GM19467 (cell line): ENCODE results near the gene TRPC4.

ENCODE experiments used
- ATAC-seq: cut with Tn5 transposase; IDR thresholded peaks from one replicate; pipeline ENCODE4 v1.9.1; 2021; ENCODE audit warnings: mild to moderate bottlenecking, moderate library complexity; ENCODE audit not compliant: unreplicated experiment

The TRPC4 gene

GRCh38 chr13:37735293-37735692 is 134.3 kb downstream of the TRPC4 start:
- ATAC-seq, result no peak

- ATAC-seq, result no peak
These were observed 139.7 kb downstream of the TRPC4 start for GRCh38 chr13:37729876-37730275.

- no peak for ATAC-seq
These were observed 153.0 kb downstream of the TRPC4 start for GRCh38 chr13:37716420-37717195.

GRCh38 chr13:37715606-37716015 is 154.0 kb downstream of the TRPC4 start:
- ATAC-seq, result no peak

- ATAC-seq, result no peak
These were observed 160.3 kb downstream of the TRPC4 start for GRCh38 chr13:37709318-37709717.

- no peak for ATAC-seq
These were observed 161.7 kb downstream of the TRPC4 start for GRCh38 chr13:37707739-37708500.

GRCh38 chr13:37706041-37706440 is 163.5 kb downstream of the TRPC4 start:
- no peak for ATAC-seq

- no peak for ATAC-seq
These were observed 167.6 kb downstream of the TRPC4 start for GRCh38 chr13:37701972-37702371.

GRCh38 chr13:37701306-37701705 is 168.3 kb downstream of the TRPC4 start:
- ATAC-seq, result no peak

GRCh38 chr13:37700887-37701286 is 168.7 kb downstream of the TRPC4 start:
- no peak for ATAC-seq

GRCh38 chr13:37695200-37695599 is 174.4 kb downstream of the TRPC4 start:
- ATAC-seq, result no peak

GRCh38 chr13:37690361-37690760 is 179.2 kb downstream of the TRPC4 start:
- ATAC-seq, result no peak

GRCh38 chr13:37686501-37686900 is 183.1 kb downstream of the TRPC4 start:
- no peak for ATAC-seq

GRCh38 chr13:37685206-37685605 is 184.4 kb downstream of the TRPC4 start:
- no peak for ATAC-seq

- no peak for ATAC-seq
These were observed 187.1 kb downstream of the TRPC4 start for GRCh38 chr13:37682496-37682895.

GRCh38 chr13:37681281-37682032 is 188.1 kb downstream of the TRPC4 start:
- ATAC-seq, result no peak

GRCh38 chr13:37680137-37680536 is 189.4 kb downstream of the TRPC4 start:
- no peak for ATAC-seq

- no peak for ATAC-seq
These were observed 190.5 kb downstream of the TRPC4 start for GRCh38 chr13:37679043-37679442.

GRCh38 chr13:37669845-37670244 is 199.7 kb downstream of the TRPC4 start:
- no peak for ATAC-seq

GRCh38 chr13:37667702-37668101 is 201.9 kb downstream of the TRPC4 start:
- no peak for ATAC-seq

- ATAC-seq, result no peak
These were observed 203.5 kb downstream of the TRPC4 start for GRCh38 chr13:37666036-37666435.

GRCh38 chr13:37665420-37665819 is 204.2 kb downstream of the TRPC4 start:
- no peak for ATAC-seq
